GM04504 (cell line): Measurements from ENCODE around the gene ARHGEF37.

Source experiments
- DNase-seq: peaks from one replicate; pipeline ENCODE4 v3.0.0-alpha.2; 2012; ENCODE audit warnings: low read depth

The ARHGEF37 gene

GRCh38 chr5:149675610-149676201, 94.4 kb downstream of the ARHGEF37 start:
- no peak for DNase-seq

- no peak for DNase-seq
Observed at GRCh38 chr5:149677731-149678130, 96.4 kb downstream of the ARHGEF37 start.

GRCh38 chr5:149679876-149680809, 98.8 kb downstream of the ARHGEF37 start:
- no peak for DNase-seq

- no peak for DNase-seq
Observed at GRCh38 chr5:149680810-149681221, 99.5 kb downstream of the ARHGEF37 start.

GRCh38 chr5:149681252-149681651, 100.0 kb downstream of the ARHGEF37 start:
- no peak for DNase-seq

GRCh38 chr5:149681922-149682321, 100.6 kb downstream of the ARHGEF37 start:
- DNase-seq = no peak

- DNase-seq = no peak
Observed at GRCh38 chr5:149682532-149683075, 101.3 kb downstream of the ARHGEF37 start.

- DNase-seq = no peak
Observed at GRCh38 chr5:149683964-149684363, 102.7 kb downstream of the ARHGEF37 start.

GRCh38 chr5:149684371-149684770, 103.1 kb downstream of the ARHGEF37 start:
- no peak for DNase-seq
